ENCODE measurements around the gene OR51A4.

- TF ChIP-seq EZH2 (IDR thresholded peaks at IDR 0.05) (no peak), CTCF (IDR thresholded peaks at IDR 0.05) (no peak), EZH2phosphoT487 (IDR thresholded peaks at IDR 0.05) (no peak)
These were observed 28.2 kb downstream of the OR51A4 start, which contains the start of gene OR51G2 for GRCh38 chr11:4919250-4919649.
